Measurements from ENCODE around the gene HS2ST1. TPM values are rescaled to one million over a fixed set of nuclear protein-coding genes. Genes with fewer than 3 reads are reported as not detected.
A peak's percentile ranks its signal among the peaks of the same experiment; 100 is the strongest.

HS2ST1 gene
- total RNA-seq, 3 donors from 2014 or later = 17.7 to 18.0 (median 17.8) TPM

DNA sequence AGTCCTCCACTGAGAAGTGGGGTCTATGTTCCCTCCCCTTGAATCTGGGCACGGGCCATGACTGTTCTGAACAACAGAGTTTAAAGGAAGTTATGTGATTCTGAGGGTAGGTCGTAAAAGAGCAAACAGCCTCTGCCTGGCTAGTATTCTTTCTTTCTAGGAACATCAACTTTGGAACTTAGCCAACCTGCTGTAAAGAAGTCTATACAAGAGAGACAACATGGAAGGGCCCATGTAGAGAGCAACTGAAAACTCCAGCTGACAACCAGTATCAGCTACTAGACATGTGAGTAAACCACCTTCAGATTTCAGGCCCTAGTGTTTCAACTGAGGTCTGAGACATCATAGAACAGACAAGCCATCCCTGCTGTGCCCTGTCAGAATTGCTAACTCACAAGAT lies 8.0 kb upstream of the HS2ST1 start:
- H3K9me3 ChIP-seq = no peaks in the 10 kb centered on the region
- no peaks in the 10 kb centered on the region for H3K27me3 ChIP-seq
- TF ChIP-seq POLR2AphosphoS5 (IDR thresholded peaks at IDR 0.05) (no peak), POLR2A (IDR thresholded peaks at IDR 0.05) (no peak)
- TF ChIP-seq, protein P1, sequence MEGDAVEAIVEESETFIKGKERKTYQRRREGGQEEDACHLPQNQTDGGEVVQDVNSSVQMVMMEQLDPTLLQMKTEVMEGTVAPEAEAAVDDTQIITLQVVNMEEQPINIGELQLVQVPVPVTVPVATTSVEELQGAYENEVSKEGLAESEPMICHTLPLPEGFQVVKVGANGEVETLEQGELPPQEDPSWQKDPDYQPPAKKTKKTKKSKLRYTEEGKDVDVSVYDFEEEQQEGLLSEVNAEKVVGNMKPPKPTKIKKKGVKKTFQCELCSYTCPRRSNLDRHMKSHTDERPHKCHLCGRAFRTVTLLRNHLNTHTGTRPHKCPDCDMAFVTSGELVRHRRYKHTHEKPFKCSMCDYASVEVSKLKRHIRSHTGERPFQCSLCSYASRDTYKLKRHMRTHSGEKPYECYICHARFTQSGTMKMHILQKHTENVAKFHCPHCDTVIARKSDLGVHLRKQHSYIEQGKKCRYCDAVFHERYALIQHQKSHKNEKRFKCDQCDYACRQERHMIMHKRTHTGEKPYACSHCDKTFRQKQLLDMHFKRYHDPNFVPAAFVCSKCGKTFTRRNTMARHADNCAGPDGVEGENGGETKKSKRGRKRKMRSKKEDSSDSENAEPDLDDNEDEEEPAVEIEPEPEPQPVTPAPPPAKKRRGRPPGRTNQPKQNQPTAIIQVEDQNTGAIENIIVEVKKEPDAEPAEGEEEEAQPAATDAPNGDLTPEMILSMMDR (IDR thresholded peaks at IDR 0.05) = no peak
- H3K36me3 ChIP-seq = no peaks in the 10 kb centered on the region
- no peak for DNase-seq (ENCODE audit: low spot score in 2 of 2)
- H3K27ac ChIP-seq = no peak overlapping the region
- intact Hi-C loops (cut with DNase I; ENCODE audit: low total_unique reads) = no loop called here
- peaks cover 0 to 8% of the 10 kb centered on the region in 2 donors for H3K4me1 ChIP-seq
- H3K4me3 ChIP-seq = no peak overlapping the region

- Histone ChIP-seq H3K4me1 (peaks cover 0 to 23% of the 10 kb centered on the region in 2 donors), H3K27me3 (no peaks in the 10 kb centered on the region), H3K36me3 (no peaks in the 10 kb centered on the region), H3K9me3 (no peaks in the 10 kb centered on the region), H3K27ac (no peak overlapping the region), H3K4me3 (peak overlapping the region in 2 of 3 donors; percentile 88 to 97)
- no peak for DNase-seq (ENCODE audit: low spot score in 2 of 2)
- no peak for TF ChIP-seq POLR2A (IDR thresholded peaks at IDR 0.05)
- TF ChIP-seq, protein P1 (IDR thresholded peaks at IDR 0.05) = no peak
- no peak for TF ChIP-seq POLR2AphosphoS5 (IDR thresholded peaks at IDR 0.05)
- intact Hi-C loops (cut with DNase I; ENCODE audit: low total_unique reads) = no loop called here
Measured at GRCh38 chr1:86912281-86912900, 2.0 kb upstream of the HS2ST1 start.

DNA sequence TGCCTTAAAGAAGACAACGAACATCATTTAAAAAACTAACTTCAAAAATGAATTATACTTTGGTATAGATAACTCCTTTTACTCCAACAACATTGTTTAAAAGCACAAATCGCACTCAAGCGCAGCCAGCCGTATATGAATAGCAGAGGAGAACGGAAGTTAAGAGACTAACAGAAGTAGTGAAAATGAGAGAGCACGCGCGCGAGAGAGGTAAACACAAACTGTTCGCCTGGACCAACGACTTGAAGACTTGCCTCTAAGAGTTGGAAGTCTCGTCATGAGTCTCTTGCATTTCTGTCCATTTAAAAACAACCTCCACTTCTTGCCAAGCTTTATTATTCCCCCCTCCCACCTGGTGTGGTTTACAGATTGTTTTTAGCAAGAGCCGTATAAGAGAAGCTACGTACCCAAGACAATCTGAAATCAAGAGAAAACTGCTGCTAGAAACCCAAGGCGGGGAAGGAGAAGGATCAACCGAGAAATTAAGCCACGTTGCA lies 988 bp upstream of the HS2ST1 start:
- no peaks in the 10 kb centered on the region for H3K9me3 ChIP-seq
- H3K4me3 ChIP-seq = peak overlapping the region; percentile 88 to 97 (median 91)
- TF ChIP-seq, protein P1 (IDR thresholded peaks at IDR 0.05) = no peak
- TF ChIP-seq POLR2AphosphoS5 (IDR thresholded peaks at IDR 0.05) = no peak
- H3K27ac ChIP-seq = peak overlapping the region; percentile 93 to 95
- peaks cover 0 to 23% of the 10 kb centered on the region in 2 donors for H3K4me1 ChIP-seq
- DNase-seq (ENCODE audit: low spot score in 2 of 2) = no peak
- H3K36me3 ChIP-seq = no peaks in the 10 kb centered on the region
- no peaks in the 10 kb centered on the region for H3K27me3 ChIP-seq
- intact Hi-C loops (cut with DNase I; ENCODE audit: low total_unique reads) = no loop called here

DNA sequence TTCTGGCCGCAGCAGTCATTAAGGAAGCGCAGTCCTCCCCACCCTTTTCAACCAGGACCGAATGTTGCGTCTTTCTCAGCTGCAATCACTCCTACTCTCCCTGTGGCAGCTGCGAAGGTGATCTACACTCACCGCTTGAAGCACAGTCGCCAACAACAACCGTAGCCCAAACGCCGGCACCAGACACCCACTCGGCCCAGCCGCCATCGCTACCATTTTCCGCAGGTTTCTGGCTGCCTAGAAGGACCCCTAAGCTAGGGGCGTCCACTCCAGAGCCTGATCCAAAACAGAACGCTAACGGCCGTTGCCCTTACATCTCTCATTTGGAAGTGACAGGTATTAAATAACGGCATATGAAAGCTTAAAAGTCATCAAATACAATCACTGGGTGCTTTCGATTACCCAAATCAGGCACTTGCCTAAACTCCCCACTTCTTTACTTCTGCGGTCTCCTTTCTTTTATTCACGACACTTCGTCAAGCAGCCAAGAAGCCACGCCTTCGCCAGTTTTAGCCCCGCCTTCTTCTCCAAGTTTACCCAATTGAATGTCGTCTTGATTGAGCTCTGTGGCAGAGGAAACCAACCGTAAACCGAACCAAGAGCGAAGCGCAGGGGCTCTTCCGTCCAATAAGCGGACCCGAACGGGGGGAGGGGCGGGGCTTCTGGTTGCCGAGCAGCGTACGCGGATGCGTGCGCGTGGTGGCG lies 387 bp upstream of the HS2ST1 start, which contains the start of gene SELENOF:
Gene SELENOF (minus strand): TSS at position 231 of the 705 bp plus-strand sequence. CDS start 15 bp downstream, at position 216.
- H3K4me3 ChIP-seq = peak within 1 kb of the TSS; percentile 88 to 97 (median 91)
- intact Hi-C loops (cut with DNase I; ENCODE audit: low total_unique reads) = no loop called here
- DNase-seq (ENCODE audit: low spot score in 2 of 2) = peak; percentile 98 to 99
- TF ChIP-seq, protein P1 (IDR thresholded peaks at IDR 0.05) = no peak
- TF ChIP-seq POLR2AphosphoS5 (IDR thresholded peaks at IDR 0.05) (peak in 2 of 3 donors; percentile 80 to 82), POLR2A (IDR thresholded peaks at IDR 0.05) (no peak)
- H3K9me3 ChIP-seq = no peaks in the 10 kb centered on the region
- H3K4me1 ChIP-seq = peaks cover 0 to 17% of the 10 kb centered on the region in 2 donors
- peak within 1 kb of the TSS; percentile 93 to 95 for H3K27ac ChIP-seq
- H3K36me3 ChIP-seq = no peaks in the 10 kb centered on the region
- H3K27me3 ChIP-seq = no peaks in the 10 kb centered on the region

Measured in breast epithelium (tissue), 4 donors.